HCT116 (cell line): ENCODE data around the gene SART1. TPM values are rescaled to one million over a fixed set of nuclear protein-coding genes. Genes with fewer than 3 reads are reported as not detected.

Experiments
- ATAC-seq: fragments of 200-7000 bp; cut with Tn5 transposase; 2 replicates; pipeline ENCODE4 v1.9.1; 2020; ENCODE audit warnings: mild to moderate bottlenecking, moderate library complexity
- BruUV-seq: library from RNA; stranded (reverse); fragments of 400-500 nt; replicated peaks from 2 replicates; lab custom pipeline; 2021; lab: Mats Ljungman, UMichigan
- CTCF ChIA-PET: fragments of 300-600 bp; sonication (Branson Sonifier 250); formaldehyde crosslinking; loops from one replicate; lab custom pipeline; 2021; ENCODE audit warnings: antibody characterized with exemption; lab: Charles Lee
- POLR2A ChIA-PET: fragments of 300-600, 350-600 bp; sonication (Branson Sonifier 250); formaldehyde crosslinking; loops from one replicate; lab custom pipeline; 2021; ENCODE audit warnings: antibody characterized with exemption; lab: Charles Lee
- RAD21 ChIA-PET, 2 experiments: fragments of 300-600 bp; sonication (Branson Sonifier 250); formaldehyde crosslinking; loops; one replicate each; lab custom pipeline; 2023; ENCODE audit warnings: low total read pairs in 2 of 2; ENCODE audit not compliant: uncharacterized antibody in 2 of 2, unreplicated experiment in 2 of 2, low non-redundant PET in 1 of 2; lab: Charles Lee
- DNase-seq: peaks from one replicate; pipeline ENCODE4 v3.0.0-alpha.2; 2010; ENCODE audit warnings: low read depth, low spot score
- H2AFZ ChIP-seq: fragments of 200-600 bp; shearing (Covaris generic), sonication (generic); 2 replicates; pipeline ENCODE4 v1.6.1; 2017; ENCODE audit warnings: low read depth, mixed run types, mixed read lengths, antibody characterized with exemption, low read length; ENCODE audit not compliant: poor library complexity, severe bottlenecking
- H3K27ac ChIP-seq: 2 replicates; pipeline ENCODE4 v1.5.1; 2012; ENCODE audit warnings: low read depth, low read length
- H3K27me3 ChIP-seq: fragments of 200-600 bp; sonication (generic); 2 replicates; pipeline ENCODE4 v1.6.1; 2016; ENCODE audit warnings: mixed run types, low read length, mixed read lengths; ENCODE audit not compliant: insufficient read depth
- H3K36me3 ChIP-seq, 2 experiments: fragments of 200-500 bp in 1 of 2; fragments of 200-600 bp in 1 of 2; sonication (Bioruptor generic) in 1 of 2; sonication (generic) in 1 of 2; 2 replicates each; pipeline versions ENCODE4 v1.5.1 to v1.6.1; 2014 to 2016; ENCODE audit warnings: low read length in 2 of 2, inconsistent platforms in 1 of 2, mixed read lengths in 1 of 2, mixed run types in 1 of 2; ENCODE audit not compliant: insufficient read depth in 2 of 2, control insufficient read depth in 1 of 2
- H3K4me1 ChIP-seq, 2 experiments: fragments of 200-600 bp in 1 of 2; sonication (generic) in 1 of 2; 2 replicates each; pipeline versions ENCODE4 v1.5.1 to v1.6.1; 2012 to 2017; ENCODE audit warnings: low read length in 2 of 2, inconsistent platforms in 1 of 2, mild to moderate bottlenecking in 1 of 2, mixed read lengths in 1 of 2, mixed run types in 1 of 2, moderate library complexity in 1 of 2; ENCODE audit not compliant: insufficient read depth in 2 of 2, control insufficient read depth in 1 of 2
- H3K4me2 ChIP-seq: fragments of 200-600 bp; sonication (generic); 2 replicates; pipeline ENCODE4 v1.6.1; 2017; ENCODE audit warnings: mixed run types, low read length, mixed read lengths
- H3K4me3 ChIP-seq, 2 experiments: fragments of 200-600 bp in 1 of 2; sonication (generic) in 1 of 2; replicated peaks in 1 of 2; 2 replicates each; pipeline ENCODE4 v1.5.1; 2011 to 2016; ENCODE audit warnings: low read length in 2 of 2, control low read depth in 1 of 2, low read depth in 1 of 2, mild to moderate bottlenecking in 1 of 2, mixed read lengths in 1 of 2, mixed run types in 1 of 2
- H3K79me2 ChIP-seq: fragments of 200-600 bp; sonication (generic); 2 replicates; pipeline ENCODE4 v1.6.1; 2017; ENCODE audit warnings: mild to moderate bottlenecking, mixed run types, low read length, moderate library complexity, mixed read lengths; ENCODE audit not compliant: insufficient read depth
- H3K9ac ChIP-seq: fragments of 200-600 bp; sonication (generic); 2 replicates; pipeline ENCODE4 v1.6.1; 2016; ENCODE audit warnings: low read length, mixed read lengths
- H3K9me2 ChIP-seq: fragments of 200-600 bp; sonication (generic), shearing (Covaris generic); 2 replicates; pipeline ENCODE4 v1.6.1; 2017; ENCODE audit warnings: mixed run types, mild to moderate bottlenecking, moderate library complexity; ENCODE audit not compliant: insufficient read depth
- H3K9me3 ChIP-seq, 2 experiments: fragments of 200-500 bp in 1 of 2; fragments of 200-600 bp in 1 of 2; sonication (Bioruptor generic) in 1 of 2; sonication (generic) in 1 of 2; 2 replicates each; pipeline ENCODE4 v1.6.1; 2014 to 2017; ENCODE audit warnings: low read length in 2 of 2, mixed read lengths in 2 of 2, inconsistent platforms in 1 of 2, low read depth in 1 of 2, mild to moderate bottlenecking in 1 of 2, mixed run types in 1 of 2, moderate library complexity in 1 of 2; ENCODE audit not compliant: control insufficient read depth in 1 of 2, insufficient read depth in 1 of 2
- H4K20me1 ChIP-seq: fragments of 200-600 bp; sonication (generic), shearing (Covaris generic); 2 replicates; pipeline ENCODE4 v1.6.1; 2017; ENCODE audit warnings: mixed run types, mild to moderate bottlenecking, moderate library complexity; ENCODE audit not compliant: insufficient read depth
- ATF3 ChIP-seq: IDR thresholded peaks from 2 replicates; pipeline ENCODE4 v1.6.1; 2012
- CBX3 ChIP-seq: IDR thresholded peaks from 2 replicates; pipeline ENCODE4 v1.6.1; 2012; ENCODE audit warnings: low read depth
- CEBPB ChIP-seq: IDR thresholded peaks from 2 replicates; pipeline ENCODE4 v1.6.1; 2012; ENCODE audit warnings: low read depth
- CTCF ChIP-seq, 3 experiments: fragments of 200-600 bp in 1 of 3; sonication (generic) in 1 of 3; IDR thresholded peaks in 2 of 3; conservative IDR thresholded peaks in 1 of 3; 2 replicates each; pipeline ENCODE4 v1.5.1; 2012 to 2017; ENCODE audit warnings: low read depth in 2 of 3, low read length in 2 of 3, antibody characterized with exemption in 1 of 3, borderline replicate concordance in 1 of 3, control low read depth in 1 of 3, mild to moderate bottlenecking in 1 of 3, mixed read lengths in 1 of 3, mixed run types in 1 of 3, moderate library complexity in 1 of 3; ENCODE audit not compliant: insufficient read depth in 1 of 3
- EGR1 ChIP-seq: IDR thresholded peaks from 2 replicates; pipeline ENCODE4 v1.6.1; 2012; ENCODE audit warnings: low read depth
- ELF1 ChIP-seq: IDR thresholded peaks from 2 replicates; pipeline ENCODE4 v1.6.1; 2012; ENCODE audit warnings: low read depth, borderline replicate concordance
- EZH2phosphoT487 ChIP-seq: fragments of 200-600 bp; IDR thresholded peaks from 2 replicates; pipeline ENCODE4 v1.6.1; 2018; ENCODE audit warnings: antibody characterized with exemption, borderline replicate concordance
- FOSL1 ChIP-seq: IDR thresholded peaks from 2 replicates; pipeline ENCODE4 v1.6.1; 2012; ENCODE audit warnings: low read depth
- POLR2A ChIP-seq: IDR thresholded peaks from 2 replicates; pipeline ENCODE4 v1.7.0; 2011; ENCODE audit warnings: borderline replicate concordance; ENCODE audit not compliant: insufficient read depth, insufficient read length; ENCODE audit errors: extremely low read depth
- POLR2AphosphoS5 ChIP-seq: IDR thresholded peaks from 2 replicates; pipeline ENCODE4 v1.6.1; 2011; ENCODE audit warnings: mild to moderate bottlenecking, low read depth, low read length, moderate library complexity
- RAD21 ChIP-seq: IDR thresholded peaks from 2 replicates; pipeline ENCODE4 v1.6.1; 2012; ENCODE audit warnings: low read depth, mild to moderate bottlenecking
- REST ChIP-seq: IDR thresholded peaks from 2 replicates; pipeline ENCODE4 v1.6.1; 2012; ENCODE audit warnings: low read depth
- SIN3A ChIP-seq: IDR thresholded peaks from 2 replicates; pipeline ENCODE4 v1.6.1; 2012; ENCODE audit warnings: low read depth
- SP1 ChIP-seq: IDR thresholded peaks from 2 replicates; pipeline ENCODE4 v1.6.1; 2012; ENCODE audit warnings: low read depth
- SRF ChIP-seq: IDR thresholded peaks from 2 replicates; pipeline ENCODE4 v1.6.1; 2012; ENCODE audit warnings: low read depth
- TCF7L2 ChIP-seq: IDR thresholded peaks from 2 replicates; pipeline ENCODE4 v1.7.0; 2011; ENCODE audit warnings: borderline replicate concordance, inconsistent platforms; ENCODE audit not compliant: insufficient read depth, insufficient read length; ENCODE audit errors: extremely low read depth
- YY1 ChIP-seq: IDR thresholded peaks from 2 replicates; pipeline ENCODE4 v1.6.1; 2011; ENCODE audit warnings: low read length, low read depth, moderate library complexity, mild to moderate bottlenecking; ENCODE audit not compliant: insufficient replicate concordance; ENCODE audit errors: extremely low read depth
- ZBTB33 ChIP-seq: IDR thresholded peaks from 2 replicates; pipeline ENCODE4 v1.6.1; 2011; ENCODE audit warnings: mild to moderate bottlenecking, low read length, moderate library complexity; ENCODE audit not compliant: insufficient replicate concordance; ENCODE audit errors: extremely low read depth
- ZFX ChIP-seq: fragments of 450-650 bp; IDR thresholded peaks from 2 replicates; pipeline ENCODE4 v1.6.1; 2017
- ZNF274 ChIP-seq: fragments of 200-500 bp; sonication (Bioruptor generic); IDR thresholded peaks from 2 replicates; pipeline ENCODE4 v1.6.1; 2014; ENCODE audit warnings: mild to moderate bottlenecking, low read depth, low read length, inconsistent platforms
- intact Hi-C: fragments of 100-400 bp; cut with micrococcal nuclease; formaldehyde crosslinking; loops from 2 replicates; pipeline ENCODE4 v1.10.0; 2022
- total RNA-seq: library from RNA; stranded (reverse); gene quantifications from one replicate; pipeline ENCODE4 v1.2.1, GENCODE V29; 2021; ENCODE audit not compliant: unreplicated experiment

Gene SART1
- total RNA-seq, 1 experiment from 2014 or later, result 47.9 TPM

- TF ChIP-seq ZBTB33 (no peak), CEBPB (no peak), EZH2phosphoT487 (no peak), EGR1 (no peak), TCF7L2 (no peak), SIN3A (no peak), CTCF (IDR thresholded peaks at IDR 0.05 in 2 of 3, conservative IDR thresholded peaks at IDR 0.05 in 1 of 3; ENCODE audit: borderline replicate concordance in 1 of 3, insufficient read depth in 1 of 3, low read depth in 2 of 3, low read length in 2 of 3) (no peak), ZNF274 (no peak), CBX3 (no peak), ATF3 (no peak), REST (no peak), RAD21 (no peak), YY1 (no peak), POLR2A (no peak), ELF1 (no peak), FOSL1 (no peak), POLR2AphosphoS5 (no peak), ZFX (no peak), SRF (no peak), SP1 (no peak)
- Histone ChIP-seq H3K27me3 (no peaks in the 10 kb centered on the region), H3K79me2 (peaks cover 7% of the 10 kb centered on the region; the same call in 1 of the 2 replicates), H2AFZ (no peak overlapping the region), H3K36me3 (peaks cover 5 to 20% of the 10 kb centered on the region in 2 experiments; a peak in 3 of 4 replicates), H3K27ac (no peak overlapping the region), H3K4me3 (no peak overlapping the region), H3K9ac (no peak overlapping the region), H3K4me1 (peaks cover 5 to 6% of the 10 kb centered on the region in 2 experiments; a peak in 3 of 4 replicates), H4K20me1 (no peaks in the 10 kb centered on the region), H3K9me3 (no peaks in the 10 kb centered on the region), H3K9me2 (no peaks in the 10 kb centered on the region), H3K4me2 (no peak overlapping the region)
- no TSS peak for BruUV-seq
- intact Hi-C loops, result no loop called here
- POLR2A ChIA-PET, result no interaction called here
- no peak for DNase-seq
- ATAC-seq, result no peak
- CTCF ChIA-PET, result no interaction called here
- RAD21 ChIA-PET, result no interaction called here
Observed at GRCh38 chr11:65925397-65925796, 36.1 kb upstream of the SART1 start.
